ENCODE data around the gene ADAMTS7.
"Not testable (repeated sequence)": the region's sequence is repeated elsewhere in the genome, so short reads cannot be mapped to it uniquely, and the experiment has no call there.

Gene ADAMTS7

GRCh38 chr15:78796510-78796909 lies 14.8 kb downstream of the ADAMTS7 start:
- no peaks in the 10 kb centered on the region for H3K9me3 ChIP-seq
- H3K4me3 ChIP-seq (ENCODE audit: low read depth in 1 of 2, low read length in 1 of 2) = no peak overlapping the region
- H3K4me1 ChIP-seq (ENCODE audit: control insufficient read depth in 1 of 2, insufficient read depth in 1 of 2, low read depth in 1 of 2, low read length in 1 of 2) = no peaks in the 10 kb centered on the region
- no peak for TF ChIP-seq CTCF (IDR thresholded peaks at IDR 0.05)
- no peaks in the 10 kb centered on the region for H3K27me3 ChIP-seq
- H3K27ac ChIP-seq = no peak overlapping the region
- no peaks in the 10 kb centered on the region for H3K36me3 ChIP-seq

GRCh38 chr15:78795043-78795442 lies 16.2 kb downstream of the ADAMTS7 start:
- Histone ChIP-seq H3K9me3 (no peaks in the 10 kb centered on the region), H3K27ac (no peak overlapping the region), H3K27me3 (no peaks in the 10 kb centered on the region), H3K4me3 (ENCODE audit: low read depth in 1 of 2, low read length in 1 of 2) (no peak overlapping the region), H3K36me3 (no peaks in the 10 kb centered on the region), H3K4me1 (ENCODE audit: control insufficient read depth in 1 of 2, insufficient read depth in 1 of 2, low read depth in 1 of 2, low read length in 1 of 2) (peaks cover 6 to 7% of the 10 kb centered on the region in 2 experiments)
- no peak for TF ChIP-seq CTCF (IDR thresholded peaks at IDR 0.05)

- peaks cover 12 to 13% of the 10 kb centered on the region in 2 experiments for H3K4me1 ChIP-seq (ENCODE audit: control insufficient read depth in 1 of 2, insufficient read depth in 1 of 2, low read depth in 1 of 2, low read length in 1 of 2)
- not testable (repeated sequence) for H3K27ac ChIP-seq; H3K4me3 ChIP-seq (ENCODE audit: low read depth in 1 of 2, low read length in 1 of 2); H3K9me3 ChIP-seq; H3K36me3 ChIP-seq; H3K27me3 ChIP-seq
Observed at GRCh38 chr15:78794446-78794845, 16.8 kb downstream of the ADAMTS7 start.

GRCh38 chr15:78791357-78791756 lies 19.9 kb downstream of the ADAMTS7 start:
- no peak overlapping the region for H3K27ac ChIP-seq
- TF ChIP-seq CTCF (IDR thresholded peaks at IDR 0.05) = no peak
- no peaks in the 10 kb centered on the region for H3K9me3 ChIP-seq
- H3K4me3 ChIP-seq (ENCODE audit: low read depth in 1 of 2, low read length in 1 of 2) = no peak overlapping the region
- H3K4me1 ChIP-seq (ENCODE audit: control insufficient read depth in 1 of 2, insufficient read depth in 1 of 2, low read depth in 1 of 2, low read length in 1 of 2) = peaks cover 43% of the 10 kb centered on the region in 2 experiments
- no peaks in the 10 kb centered on the region for H3K27me3 ChIP-seq
- no peaks in the 10 kb centered on the region for H3K36me3 ChIP-seq

- Histone ChIP-seq H3K9me3 (no peaks in the 10 kb centered on the region), H3K4me1 (ENCODE audit: control insufficient read depth in 1 of 2, insufficient read depth in 1 of 2, low read depth in 1 of 2, low read length in 1 of 2) (peaks cover 51 to 54% of the 10 kb centered on the region in 2 experiments), H3K27ac (peak overlapping the region; percentile 50), H3K36me3 (no peaks in the 10 kb centered on the region), H3K27me3 (no peaks in the 10 kb centered on the region), H3K4me3 (ENCODE audit: low read depth in 1 of 2, low read length in 1 of 2) (no peak overlapping the region)
- TF ChIP-seq CTCF (IDR thresholded peaks at IDR 0.05) = no peak
Observed at GRCh38 chr15:78790027-78790426, 21.2 kb downstream of the ADAMTS7 start.

- Histone ChIP-seq H3K9me3 (no peaks in the 10 kb centered on the region), H3K36me3 (no peaks in the 10 kb centered on the region), H3K27me3 (no peaks in the 10 kb centered on the region), H3K27ac (peak overlapping the region; percentile 50), H3K4me1 (ENCODE audit: control insufficient read depth in 1 of 2, insufficient read depth in 1 of 2, low read depth in 1 of 2, low read length in 1 of 2) (peaks cover 51 to 54% of the 10 kb centered on the region in 2 experiments), H3K4me3 (ENCODE audit: low read depth in 1 of 2, low read length in 1 of 2) (no peak overlapping the region)
- TF ChIP-seq CTCF (IDR thresholded peaks at IDR 0.05) = no peak
Observed at GRCh38 chr15:78789615-78790014, 21.6 kb downstream of the ADAMTS7 start.
